Measurements from ENCODE around the gene FN1.

DNA sequence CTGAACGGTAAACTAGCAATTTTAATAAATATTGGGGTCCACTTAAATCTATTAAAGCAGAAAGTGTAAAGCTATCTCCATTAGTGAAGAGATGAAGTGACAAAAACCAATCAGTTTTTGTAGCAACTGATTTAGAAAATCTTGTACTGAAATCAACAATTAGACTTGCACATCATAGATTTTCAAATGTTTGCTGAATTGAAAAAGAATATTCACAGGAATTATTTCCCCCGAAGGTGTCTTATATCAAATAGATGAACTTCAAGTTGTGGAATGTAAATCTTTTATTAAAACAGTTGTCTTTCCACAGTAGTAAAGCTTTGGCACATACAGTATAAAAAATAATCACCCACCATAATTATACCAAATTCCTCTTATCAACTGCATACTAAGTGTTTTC, 75.3 kb downstream of the FN1 start:
- TF ChIP-seq, protein P1, sequence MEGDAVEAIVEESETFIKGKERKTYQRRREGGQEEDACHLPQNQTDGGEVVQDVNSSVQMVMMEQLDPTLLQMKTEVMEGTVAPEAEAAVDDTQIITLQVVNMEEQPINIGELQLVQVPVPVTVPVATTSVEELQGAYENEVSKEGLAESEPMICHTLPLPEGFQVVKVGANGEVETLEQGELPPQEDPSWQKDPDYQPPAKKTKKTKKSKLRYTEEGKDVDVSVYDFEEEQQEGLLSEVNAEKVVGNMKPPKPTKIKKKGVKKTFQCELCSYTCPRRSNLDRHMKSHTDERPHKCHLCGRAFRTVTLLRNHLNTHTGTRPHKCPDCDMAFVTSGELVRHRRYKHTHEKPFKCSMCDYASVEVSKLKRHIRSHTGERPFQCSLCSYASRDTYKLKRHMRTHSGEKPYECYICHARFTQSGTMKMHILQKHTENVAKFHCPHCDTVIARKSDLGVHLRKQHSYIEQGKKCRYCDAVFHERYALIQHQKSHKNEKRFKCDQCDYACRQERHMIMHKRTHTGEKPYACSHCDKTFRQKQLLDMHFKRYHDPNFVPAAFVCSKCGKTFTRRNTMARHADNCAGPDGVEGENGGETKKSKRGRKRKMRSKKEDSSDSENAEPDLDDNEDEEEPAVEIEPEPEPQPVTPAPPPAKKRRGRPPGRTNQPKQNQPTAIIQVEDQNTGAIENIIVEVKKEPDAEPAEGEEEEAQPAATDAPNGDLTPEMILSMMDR (IDR thresholded peaks at IDR 0.05), result no peak
- no peak for TF ChIP-seq EZH2 (IDR thresholded peaks at IDR 0.05)
